PC-3 (cell line): Measurements from ENCODE around the gene POLR2E. TPM values are rescaled to one million over a fixed set of nuclear protein-coding genes. Genes with fewer than 3 reads are reported as not detected.

Source experiments
- ATAC-seq: fragments of 200-7000 bp; cut with Tn5 transposase; 2 replicates; pipeline ENCODE4 v1.9.1; 2020; ENCODE audit warnings: mild to moderate bottlenecking, moderate library complexity
- BruUV-seq: library from RNA; stranded (reverse); fragments of 400-500 nt; replicated peaks from 2 replicates; lab custom pipeline; 2021; lab: Mats Ljungman, UMichigan
- CTCF ChIA-PET: fragments of 300-600 bp; sonication (Branson Sonifier 250); formaldehyde crosslinking; loops from one replicate; lab custom pipeline; 2022; ENCODE audit warnings: antibody characterized with exemption; lab: Charles Lee
- POLR2A ChIA-PET: fragments of 300-600 bp; sonication (Branson Sonifier 250); formaldehyde crosslinking; loops from one replicate; lab custom pipeline; 2022; ENCODE audit warnings: antibody characterized with exemption; ENCODE audit not compliant: unreplicated experiment; lab: Charles Lee
- DNase-seq: peaks from one replicate; pipeline ENCODE4 v3.0.0-alpha.2; 2015
- H2AFZ ChIP-seq: fragments of 300-600 bp; sonication (generic); 2 replicates; pipeline ENCODE4 v1.6.0; 2016; ENCODE audit warnings: antibody characterized with exemption, low read length
- H3F3A ChIP-seq: fragments of 300-600 bp; sonication (generic); one replicate; pipeline ENCODE4 v1.6.0; 2017; ENCODE audit warnings: antibody characterized with exemption, low read length, control low read depth, mild to moderate bottlenecking; ENCODE audit not compliant: unreplicated experiment
- H3K27ac ChIP-seq: fragments of 300-600 bp; sonication (generic); 2 replicates; pipeline ENCODE4 v1.5.1; 2016; ENCODE audit warnings: mild to moderate bottlenecking, low read length
- H3K27me3 ChIP-seq: fragments of 300-600 bp; sonication (generic); 2 replicates; pipeline ENCODE4 v1.6.1; 2016; ENCODE audit warnings: low read length, mixed read lengths
- H3K36me3 ChIP-seq: fragments of 300-600 bp; sonication (generic); 2 replicates; pipeline ENCODE4 v1.6.1; 2016; ENCODE audit warnings: low read depth, mixed run types, low read length, mixed read lengths
- H3K4me1 ChIP-seq: fragments of 300-600 bp; sonication (generic); 2 replicates; pipeline ENCODE4 v1.5.1; 2016; ENCODE audit warnings: low read length; ENCODE audit not compliant: insufficient read depth
- H3K4me2 ChIP-seq: fragments of 300-600 bp; sonication (generic); 2 replicates; pipeline ENCODE4 v1.6.0; 2016; ENCODE audit warnings: low read length
- H3K4me3 ChIP-seq: fragments of 300-600 bp; sonication (generic); 2 replicates; pipeline ENCODE4 v1.5.1; 2016; ENCODE audit warnings: mild to moderate bottlenecking, low read length, mixed read lengths
- H3K79me2 ChIP-seq: fragments of 300-600 bp; sonication (generic); 2 replicates; pipeline ENCODE4 v1.6.1; 2017; ENCODE audit warnings: low read length, mixed read lengths
- H3K9ac ChIP-seq: fragments of 300-600 bp; sonication (generic); 2 replicates; pipeline ENCODE4 v1.6.0; 2016; ENCODE audit warnings: mild to moderate bottlenecking, low read length
- H3K9me2 ChIP-seq: fragments of 300-600 bp; sonication (generic); replicated peaks from 2 replicates; pipeline ENCODE4 v1.6.1; 2016; ENCODE audit warnings: mixed run types, low read length, mixed read lengths
- H3K9me3 ChIP-seq: fragments of 300-600 bp; sonication (generic); 2 replicates; pipeline ENCODE4 v1.6.1; 2016; ENCODE audit warnings: low read length, mixed read lengths
- H4K20me1 ChIP-seq: fragments of 300-600 bp; sonication (generic); 2 replicates; pipeline ENCODE4 v1.6.1; 2016; ENCODE audit warnings: low read length, mixed read lengths
- EZH2 ChIP-seq: fragments of 300-600 bp; sonication (generic); IDR thresholded peaks from one replicate; pipeline ENCODE4 v1.6.1; 2017; ENCODE audit warnings: antibody characterized with exemption, mild to moderate bottlenecking, low read length; ENCODE audit not compliant: unreplicated experiment
- EZH2phosphoT487 ChIP-seq: fragments of 300-600 bp; sonication (generic); IDR thresholded peaks from 2 replicates; pipeline ENCODE4 v1.6.1; 2018; ENCODE audit warnings: mild to moderate bottlenecking, antibody characterized with exemption, low read length, borderline replicate concordance
- intact Hi-C: fragments of 100-400 bp; cut with micrococcal nuclease; formaldehyde crosslinking; loops from 2 replicates; pipeline ENCODE4 v1.9.0; 2023
- total RNA-seq: library from RNA; depleted of rRNA; stranded (reverse); fragments of >200 nt; gene quantifications from 2 replicates; pipeline ENCODE4 v1.2.3, GENCODE V29; 2014
- TF ChIP-seq, protein P1 (sequence below): fragments of 300-600 bp; sonication (generic); conservative IDR thresholded peaks from 2 replicates; pipeline ENCODE4 v1.5.1; 2017; ENCODE audit warnings: antibody characterized with exemption, low read depth, mild to moderate bottlenecking, low read length

POLR2E gene
- total RNA-seq, 1 experiment from 2014 or later: 375 TPM

DNA sequence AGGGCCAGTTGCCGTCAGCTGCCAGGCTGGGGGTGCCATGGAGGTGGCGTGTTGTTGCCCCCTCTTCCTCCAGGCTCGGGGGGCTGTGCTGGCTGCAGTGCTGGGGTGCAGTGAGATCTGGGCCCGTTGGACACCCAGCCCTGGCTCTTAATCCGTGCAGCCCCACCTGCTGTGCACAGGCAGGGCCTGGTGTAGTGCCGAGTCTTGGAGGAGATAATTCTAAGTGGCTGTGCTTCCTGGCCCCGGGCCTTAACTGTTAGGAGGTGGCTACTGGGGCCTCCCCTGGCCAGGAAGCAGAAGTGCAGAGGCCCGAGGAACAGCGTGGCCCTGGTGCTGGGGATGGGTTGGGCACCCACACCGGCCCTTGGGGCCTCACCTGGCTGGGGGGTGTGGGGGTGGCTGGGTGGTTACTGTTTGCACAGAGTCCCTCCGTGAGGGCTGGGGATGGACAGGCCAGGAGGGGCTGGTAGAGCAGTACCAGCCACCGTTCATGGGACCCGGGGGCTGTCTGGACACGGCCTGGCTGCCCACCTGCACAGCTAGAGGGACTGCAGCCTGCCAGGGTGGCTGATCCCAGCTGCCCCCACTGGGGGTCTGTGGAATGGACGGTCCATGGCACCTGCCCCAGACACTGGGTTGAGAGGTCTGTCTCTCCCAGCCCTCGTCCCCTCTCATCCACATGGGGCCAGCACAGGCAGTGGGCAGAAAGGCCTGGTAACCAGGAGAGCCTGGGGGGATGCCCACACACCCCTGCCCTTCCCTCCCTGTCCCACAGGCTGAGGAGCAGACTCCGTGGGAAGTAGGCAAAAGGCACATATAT is 11.9 kb upstream of the POLR2E start:
- TF ChIP-seq EZH2: no peak
- no peak for TF ChIP-seq EZH2phosphoT487
- TF ChIP-seq, protein P1, sequence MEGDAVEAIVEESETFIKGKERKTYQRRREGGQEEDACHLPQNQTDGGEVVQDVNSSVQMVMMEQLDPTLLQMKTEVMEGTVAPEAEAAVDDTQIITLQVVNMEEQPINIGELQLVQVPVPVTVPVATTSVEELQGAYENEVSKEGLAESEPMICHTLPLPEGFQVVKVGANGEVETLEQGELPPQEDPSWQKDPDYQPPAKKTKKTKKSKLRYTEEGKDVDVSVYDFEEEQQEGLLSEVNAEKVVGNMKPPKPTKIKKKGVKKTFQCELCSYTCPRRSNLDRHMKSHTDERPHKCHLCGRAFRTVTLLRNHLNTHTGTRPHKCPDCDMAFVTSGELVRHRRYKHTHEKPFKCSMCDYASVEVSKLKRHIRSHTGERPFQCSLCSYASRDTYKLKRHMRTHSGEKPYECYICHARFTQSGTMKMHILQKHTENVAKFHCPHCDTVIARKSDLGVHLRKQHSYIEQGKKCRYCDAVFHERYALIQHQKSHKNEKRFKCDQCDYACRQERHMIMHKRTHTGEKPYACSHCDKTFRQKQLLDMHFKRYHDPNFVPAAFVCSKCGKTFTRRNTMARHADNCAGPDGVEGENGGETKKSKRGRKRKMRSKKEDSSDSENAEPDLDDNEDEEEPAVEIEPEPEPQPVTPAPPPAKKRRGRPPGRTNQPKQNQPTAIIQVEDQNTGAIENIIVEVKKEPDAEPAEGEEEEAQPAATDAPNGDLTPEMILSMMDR: peak; percentile 37

DNA sequence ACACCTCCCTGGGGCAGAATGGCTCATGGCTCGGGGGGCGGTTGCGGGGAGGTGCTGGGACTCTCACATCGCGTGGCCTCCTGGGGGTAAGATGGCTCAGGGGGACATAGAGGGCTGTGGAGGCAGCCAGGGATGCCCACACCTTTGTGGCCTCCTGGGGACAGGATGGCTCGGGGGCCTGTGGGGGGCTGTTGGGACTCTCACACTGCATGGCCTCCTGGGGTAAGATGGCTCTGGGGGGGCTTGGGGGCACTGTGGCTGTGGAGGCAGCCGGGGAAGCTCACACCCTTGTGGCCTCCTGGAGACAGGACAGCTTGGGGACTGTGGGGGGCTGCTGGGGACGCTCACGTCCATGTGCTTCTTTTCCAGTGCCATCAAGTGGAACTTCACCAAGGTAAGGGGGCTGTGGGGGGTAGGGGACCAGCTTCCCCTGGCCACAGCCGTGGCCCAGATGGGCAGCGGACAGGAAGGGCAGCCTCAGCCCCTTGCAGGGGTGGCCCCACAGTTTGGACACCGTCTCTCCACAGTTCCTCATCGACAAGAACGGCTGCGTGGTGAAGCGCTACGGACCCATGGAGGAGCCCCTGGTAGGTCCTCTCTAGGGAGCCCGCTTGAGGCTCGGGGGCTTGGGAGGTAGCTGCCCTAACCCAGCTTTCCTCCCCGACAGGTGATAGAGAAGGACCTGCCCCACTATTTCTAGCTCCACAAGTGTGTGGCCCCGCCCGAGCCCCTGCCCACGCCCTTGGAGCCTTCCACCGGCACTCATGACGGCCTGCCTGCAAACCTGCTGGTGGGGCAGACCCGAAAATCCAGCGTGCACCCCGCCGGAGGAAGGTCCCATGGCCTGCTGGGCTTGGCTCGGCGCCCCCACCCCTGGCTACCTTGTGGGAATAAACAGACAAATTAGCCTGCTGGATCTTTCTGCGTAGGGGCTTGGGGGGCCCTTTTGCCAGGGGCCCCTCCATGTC is 11.0 kb upstream of the POLR2E start:
- peaks cover 25% of the 10 kb centered on the region for H3K4me1 ChIP-seq
- CTCF ChIA-PET: interaction anchor here (0.6 kb wide), 1 partner anchor 9 kb away, joined by 3 read pairs; no protein-coding TSS in a partner anchor
- no TSS peak for BruUV-seq

More for the DNA sequence above, 11.9 kb upstream of the POLR2E start:
- CTCF ChIA-PET: interaction anchor here (0.6 kb wide), 1 partner anchor 10 kb away, joined by 3 read pairs; no protein-coding TSS in a partner anchor
- DNase-seq (peak; percentile 60), ATAC-seq (peak; percentile 21)
- no peak overlapping the region for H2AFZ ChIP-seq
- no peak overlapping the region for H3K4me2 ChIP-seq
- peak overlapping the region; percentile 40 for H3K27ac ChIP-seq
- POLR2A ChIA-PET: no interaction called here
- BruUV-seq: no TSS peak
- peaks cover 4% of the 10 kb centered on the region for H3F3A ChIP-seq
- intact Hi-C loops: loop anchor here (10.0 kb wide), 1 partner anchor 68 kb away; the partner anchor contains the start of gene SBNO2
- H3K4me3 ChIP-seq: no peak overlapping the region
- H3K4me1 ChIP-seq: peaks cover 16% of the 10 kb centered on the region
- no peaks in the 10 kb centered on the region for H3K9me2 ChIP-seq
- no peaks in the 10 kb centered on the region for H3K27me3 ChIP-seq
- H3K36me3 ChIP-seq: no peaks in the 10 kb centered on the region; the same call in 1 of the 2 replicates
- H3K9ac ChIP-seq: no peak overlapping the region
- peaks cover 6% of the 10 kb centered on the region; the same call in 1 of the 2 replicates for H3K79me2 ChIP-seq
- peaks cover 3% of the 10 kb centered on the region; the same call in 1 of the 2 replicates for H4K20me1 ChIP-seq
- no peaks in the 10 kb centered on the region for H3K9me3 ChIP-seq

More for the DNA sequence above, 11.0 kb upstream of the POLR2E start:
- Histone ChIP-seq H3K27me3 (no peaks in the 10 kb centered on the region), H3K9me2 (no peaks in the 10 kb centered on the region), H4K20me1 (peaks cover 3% of the 10 kb centered on the region; the same call in 1 of the 2 replicates), H3K4me2 (peak overlapping the region; percentile 90), H3K27ac (no peak overlapping the region), H3K9ac (no peak overlapping the region), H3K36me3 (no peaks in the 10 kb centered on the region; the same call in 1 of the 2 replicates), H2AFZ (no peak overlapping the region), H3F3A (peaks cover 4% of the 10 kb centered on the region), H3K79me2 (peaks cover 6% of the 10 kb centered on the region; the same call in 1 of the 2 replicates), H3K9me3 (no peaks in the 10 kb centered on the region), H3K4me3 (peak overlapping the region; percentile 77; the same call in 1 of the 2 replicates)
- intact Hi-C loops: loop anchor here (10.0 kb wide), 1 partner anchor 69 kb away; the partner anchor contains the start of gene SBNO2
- TF ChIP-seq EZH2 (no peak), EZH2phosphoT487 (no peak)
- TF ChIP-seq, protein P1: no peak
- POLR2A ChIA-PET: no interaction called here
- no peak for ATAC-seq
- DNase-seq: no peak
